Measurements from ENCODE around the gene GLIPR1.
A peak's percentile ranks its signal among the peaks of the same experiment; 100 is the strongest.

Gene GLIPR1

DNA sequence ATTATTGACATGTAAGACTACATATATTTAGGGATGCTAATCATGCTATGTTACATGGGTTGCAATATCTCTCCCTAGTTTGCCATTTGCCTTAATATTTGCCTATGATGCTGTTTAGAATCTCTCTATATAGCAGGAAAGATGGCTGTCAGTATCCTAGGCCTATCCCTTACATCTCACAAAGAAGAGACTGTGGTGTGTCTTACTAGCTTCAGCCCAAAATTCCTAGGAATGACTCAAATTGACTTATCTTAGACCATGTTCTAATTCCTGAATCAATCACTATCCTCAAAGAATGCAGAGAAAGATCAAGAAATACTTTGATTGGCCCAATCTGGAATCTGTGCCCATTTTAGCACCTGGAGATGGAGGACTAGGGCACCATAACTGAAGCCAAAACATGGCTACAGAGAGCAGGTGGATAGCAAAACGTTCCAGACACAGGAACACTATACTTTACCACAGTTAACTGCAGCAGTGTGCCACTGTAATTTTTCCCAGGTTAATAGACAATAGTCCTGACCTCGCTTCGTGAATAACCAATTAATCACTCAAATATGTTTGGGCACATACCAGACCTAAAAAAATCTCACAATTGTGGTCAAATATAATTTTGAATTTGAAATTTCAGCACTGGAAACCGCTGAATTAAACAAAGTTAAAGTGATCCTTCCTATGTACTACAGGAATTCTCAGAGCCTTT, 32.7 kb upstream of the GLIPR1 start:
- DNase-seq (ENCODE audit: low spot score) = no peak
- Histone ChIP-seq H2BK15ac (ENCODE audit: low read length) (no peak overlapping the region), H4K91ac (ENCODE audit: low read depth, low read length, poor library complexity) (no peak overlapping the region), H2AFZ (ENCODE audit: low read length) (no peak overlapping the region), H3K9ac (ENCODE audit: low read depth, low read length, poor library complexity) (no peak overlapping the region), H2BK5ac (ENCODE audit: low read length) (no peak overlapping the region), H3K27me3 (ENCODE audit: control insufficient read depth in 3 of 3, insufficient read depth in 3 of 3, low read depth in 1 of 3, low read length in 3 of 3) (peaks cover 0 to 3% (median 0%) of the 10 kb centered on the region in 3 experiments), H2AK5ac (ENCODE audit: low read depth, low read length) (no peak overlapping the region), H3K4ac (ENCODE audit: low read length) (no peak overlapping the region), H3K14ac (ENCODE audit: low read length) (no peak overlapping the region), H3K4me1 (ENCODE audit: control insufficient read depth in 2 of 2, insufficient read depth in 1 of 2, low read depth in 1 of 2, low read length in 2 of 2) (no peaks in the 10 kb centered on the region), H4K8ac (ENCODE audit: low read depth, low read length) (no peak overlapping the region), H3K4me2 (ENCODE audit: insufficient read depth, low read length, poor library complexity, severe bottlenecking) (no peak overlapping the region), H3K79me1 (ENCODE audit: low read depth, low read length) (no peaks in the 10 kb centered on the region), H3K27ac (replicated peaks; ENCODE audit: low read length) (no peak overlapping the region), H2BK120ac (ENCODE audit: low read depth, low read length) (no peak overlapping the region), H3K18ac (ENCODE audit: low read length) (no peak overlapping the region), H2BK12ac (ENCODE audit: low read length) (no peak overlapping the region), H3K36me3 (replicated peaks in 1 of 2; ENCODE audit: control insufficient read depth in 2 of 2, insufficient read depth in 2 of 2, low read length in 2 of 2) (no peaks in the 10 kb centered on the region), H3K4me3 (ENCODE audit: low read length in 2 of 2) (no peak overlapping the region), H3K23ac (ENCODE audit: low read depth, low read length, poor library complexity) (no peak overlapping the region), H3K9me3 (replicated peaks in 1 of 2; ENCODE audit: control insufficient read depth in 2 of 2, insufficient read depth in 1 of 2, low read depth in 1 of 2, low read length in 2 of 2) (no peaks in the 10 kb centered on the region)
- WGBS, 2 donors (ENCODE audit: extremely low coverage in 2 of 2, insufficient read length in 2 of 2, insufficient replicate concordance in 1 of 2) = no CpG with 5 or more reads among the region's 4 CpGs

GRCh38 chr12:75452675-75453330, 27.8 kb upstream of the GLIPR1 start:
- H3K23ac ChIP-seq (ENCODE audit: low read depth, low read length, poor library complexity) = no peak overlapping the region
- no peak overlapping the region for H2BK120ac ChIP-seq (ENCODE audit: low read depth, low read length)
- H2BK15ac ChIP-seq (ENCODE audit: low read length) = no peak overlapping the region
- WGBS, 2 donors (ENCODE audit: extremely low coverage in 2 of 2, insufficient read length in 2 of 2, insufficient replicate concordance in 1 of 2) = no CpG with 5 or more reads among the region's 3 CpGs
- H3K9me3 ChIP-seq (replicated peaks in 1 of 2; ENCODE audit: control insufficient read depth in 2 of 2, insufficient read depth in 1 of 2, low read depth in 1 of 2, low read length in 2 of 2) = no peaks in the 10 kb centered on the region
- H3K27me3 ChIP-seq (ENCODE audit: control insufficient read depth in 3 of 3, insufficient read depth in 3 of 3, low read depth in 1 of 3, low read length in 3 of 3) = peaks cover 0 to 2% (median 0%) of the 10 kb centered on the region in 3 experiments
- H4K8ac ChIP-seq (ENCODE audit: low read depth, low read length) = no peak overlapping the region
- no peak overlapping the region for H3K27ac ChIP-seq (replicated peaks; ENCODE audit: low read length)
- DNase-seq (ENCODE audit: low spot score) = no peak
- no peak overlapping the region for H2BK5ac ChIP-seq (ENCODE audit: low read length)
- no peaks in the 10 kb centered on the region for H3K4me1 ChIP-seq (ENCODE audit: control insufficient read depth in 2 of 2, insufficient read depth in 1 of 2, low read depth in 1 of 2, low read length in 2 of 2)
- no peaks in the 10 kb centered on the region for H3K79me1 ChIP-seq (ENCODE audit: low read depth, low read length)
- no peak overlapping the region for H3K9ac ChIP-seq (ENCODE audit: low read depth, low read length, poor library complexity)
- H2AFZ ChIP-seq (ENCODE audit: low read length) = peak overlapping the region; percentile 17
- H3K4me2 ChIP-seq (ENCODE audit: insufficient read depth, low read length, poor library complexity, severe bottlenecking) = no peak overlapping the region
- no peak overlapping the region for H3K4ac ChIP-seq (ENCODE audit: low read length)
- H2AK5ac ChIP-seq (ENCODE audit: low read depth, low read length) = no peak overlapping the region
- no peak overlapping the region for H3K18ac ChIP-seq (ENCODE audit: low read length)
- no peak overlapping the region for H2BK12ac ChIP-seq (ENCODE audit: low read length)
- H3K4me3 ChIP-seq (ENCODE audit: low read length in 2 of 2) = no peak overlapping the region
- no peak overlapping the region for H4K91ac ChIP-seq (ENCODE audit: low read depth, low read length, poor library complexity)
- H3K36me3 ChIP-seq (replicated peaks in 1 of 2; ENCODE audit: control insufficient read depth in 2 of 2, insufficient read depth in 2 of 2, low read length in 2 of 2) = no peaks in the 10 kb centered on the region
- H3K14ac ChIP-seq (ENCODE audit: low read length) = no peak overlapping the region

DNA sequence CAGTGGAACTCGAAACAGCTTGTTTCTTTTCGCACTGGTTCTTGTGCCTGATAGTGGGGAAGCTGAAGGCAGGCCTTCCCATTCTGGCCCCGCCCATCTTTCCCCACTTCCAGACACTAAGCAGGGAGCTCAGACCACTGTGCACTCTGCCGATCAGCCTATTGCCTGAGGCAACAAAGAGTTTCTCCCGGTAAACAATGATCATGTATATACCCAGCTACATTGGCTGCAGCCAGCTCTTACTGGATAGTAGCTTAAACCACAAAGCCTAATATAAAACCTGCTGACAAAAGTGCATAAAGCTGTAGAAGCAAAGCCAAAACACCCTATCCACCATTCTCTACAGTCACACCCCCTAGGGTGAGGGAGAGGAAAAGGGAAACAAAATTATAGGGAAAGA, 24.7 kb upstream of the GLIPR1 start:
- Histone ChIP-seq H2BK15ac (ENCODE audit: low read length) (no peak overlapping the region), H3K23ac (ENCODE audit: low read depth, low read length, poor library complexity) (no peak overlapping the region), H3K27me3 (ENCODE audit: control insufficient read depth in 3 of 3, insufficient read depth in 3 of 3, low read depth in 1 of 3, low read length in 3 of 3) (no peaks in the 10 kb centered on the region), H3K9me3 (replicated peaks in 1 of 2; ENCODE audit: control insufficient read depth in 2 of 2, insufficient read depth in 1 of 2, low read depth in 1 of 2, low read length in 2 of 2) (peaks cover 0 to 2% of the 10 kb centered on the region in 2 donors), H3K27ac (replicated peaks; ENCODE audit: low read length) (no peak overlapping the region), H3K79me1 (ENCODE audit: low read depth, low read length) (no peaks in the 10 kb centered on the region), H3K14ac (ENCODE audit: low read length) (no peak overlapping the region), H2AFZ (ENCODE audit: low read length) (peak overlapping the region; percentile 3), H3K4me2 (ENCODE audit: insufficient read depth, low read length, poor library complexity, severe bottlenecking) (no peak overlapping the region), H4K91ac (ENCODE audit: low read depth, low read length, poor library complexity) (no peak overlapping the region), H3K9ac (ENCODE audit: low read depth, low read length, poor library complexity) (no peak overlapping the region), H2AK5ac (ENCODE audit: low read depth, low read length) (no peak overlapping the region), H4K8ac (ENCODE audit: low read depth, low read length) (no peak overlapping the region), H3K4me3 (ENCODE audit: low read length in 2 of 2) (no peak overlapping the region), H3K4me1 (ENCODE audit: control insufficient read depth in 2 of 2, insufficient read depth in 1 of 2, low read depth in 1 of 2, low read length in 2 of 2) (no peaks in the 10 kb centered on the region), H3K36me3 (replicated peaks in 1 of 2; ENCODE audit: control insufficient read depth in 2 of 2, insufficient read depth in 2 of 2, low read length in 2 of 2) (no peaks in the 10 kb centered on the region), H2BK12ac (ENCODE audit: low read length) (no peak overlapping the region), H2BK5ac (ENCODE audit: low read length) (no peak overlapping the region), H2BK120ac (ENCODE audit: low read depth, low read length) (no peak overlapping the region), H3K18ac (ENCODE audit: low read length) (no peak overlapping the region), H3K4ac (ENCODE audit: low read length) (no peak overlapping the region)
- DNase-seq (ENCODE audit: low spot score) = no peak
- no CpG with 5 or more reads among the region's 5 CpGs for WGBS, 2 donors (ENCODE audit: extremely low coverage in 2 of 2, insufficient read length in 2 of 2, insufficient replicate concordance in 1 of 2)

DNA sequence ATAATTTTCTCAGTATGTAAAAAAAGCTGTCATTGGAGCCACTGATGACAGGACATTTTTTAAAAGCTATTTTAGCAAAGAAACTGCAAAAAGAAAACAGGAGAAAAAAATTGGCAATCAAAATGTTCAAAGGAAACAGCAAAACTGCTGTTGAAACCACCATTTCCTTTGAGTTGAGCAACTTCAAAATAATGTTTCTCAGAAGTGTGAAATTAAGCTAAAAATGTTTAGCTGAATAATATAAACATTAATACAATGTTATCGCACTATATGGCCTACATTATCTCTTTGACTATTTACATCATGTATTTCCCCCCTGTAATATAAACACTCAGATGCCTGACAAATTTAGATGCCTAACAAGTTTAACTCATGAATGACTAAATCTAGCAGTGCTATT, 23.4 kb upstream of the GLIPR1 start:
- Histone ChIP-seq H2BK15ac (ENCODE audit: low read length) (no peak overlapping the region), H3K9me3 (replicated peaks in 1 of 2; ENCODE audit: control insufficient read depth in 2 of 2, insufficient read depth in 1 of 2, low read depth in 1 of 2, low read length in 2 of 2) (peaks cover 0 to 2% of the 10 kb centered on the region in 2 donors), H4K91ac (ENCODE audit: low read depth, low read length, poor library complexity) (no peak overlapping the region), H3K4me1 (ENCODE audit: control insufficient read depth in 2 of 2, insufficient read depth in 1 of 2, low read depth in 1 of 2, low read length in 2 of 2) (no peaks in the 10 kb centered on the region), H3K18ac (ENCODE audit: low read length) (no peak overlapping the region), H3K27ac (replicated peaks; ENCODE audit: low read length) (no peak overlapping the region), H2AK5ac (ENCODE audit: low read depth, low read length) (no peak overlapping the region), H3K23ac (ENCODE audit: low read depth, low read length, poor library complexity) (no peak overlapping the region), H4K8ac (ENCODE audit: low read depth, low read length) (no peak overlapping the region), H2BK12ac (ENCODE audit: low read length) (no peak overlapping the region), H3K27me3 (ENCODE audit: control insufficient read depth in 3 of 3, insufficient read depth in 3 of 3, low read depth in 1 of 3, low read length in 3 of 3) (no peaks in the 10 kb centered on the region), H2AFZ (ENCODE audit: low read length) (no peak overlapping the region), H3K14ac (ENCODE audit: low read length) (no peak overlapping the region), H3K4me3 (ENCODE audit: low read length in 2 of 2) (no peak overlapping the region), H3K4ac (ENCODE audit: low read length) (no peak overlapping the region), H3K9ac (ENCODE audit: low read depth, low read length, poor library complexity) (no peak overlapping the region), H3K4me2 (ENCODE audit: insufficient read depth, low read length, poor library complexity, severe bottlenecking) (no peak overlapping the region), H3K36me3 (replicated peaks in 1 of 2; ENCODE audit: control insufficient read depth in 2 of 2, insufficient read depth in 2 of 2, low read length in 2 of 2) (no peaks in the 10 kb centered on the region), H2BK120ac (ENCODE audit: low read depth, low read length) (no peak overlapping the region), H3K79me1 (ENCODE audit: low read depth, low read length) (no peaks in the 10 kb centered on the region), H2BK5ac (ENCODE audit: low read length) (no peak overlapping the region)
- no CpG with 5 or more reads among the region's 1 CpG for WGBS, 2 donors (ENCODE audit: extremely low coverage in 2 of 2, insufficient read length in 2 of 2, insufficient replicate concordance in 1 of 2)
- DNase-seq (ENCODE audit: low spot score) = no peak
